DND-41 (cell line): ENCODE measurements around the gene AGPAT3.

ENCODE experiments used
- EZH2 ChIP-seq: IDR thresholded peaks from 3 replicates; pipeline ENCODE4 v1.6.1; 2012; ENCODE audit warnings: borderline replicate concordance, low read depth, mild to moderate bottlenecking, moderate library complexity, low read length, inconsistent platforms; ENCODE audit not compliant: severe bottlenecking
- TF ChIP-seq, protein P1 (sequence below): IDR thresholded peaks from 2 replicates; pipeline ENCODE4 v1.5.1; 2012; ENCODE audit warnings: borderline replicate concordance, low read length, moderate library complexity, mild to moderate bottlenecking; ENCODE audit not compliant: poor library complexity, severe bottlenecking; ENCODE audit errors: extremely low read depth

DNA sequence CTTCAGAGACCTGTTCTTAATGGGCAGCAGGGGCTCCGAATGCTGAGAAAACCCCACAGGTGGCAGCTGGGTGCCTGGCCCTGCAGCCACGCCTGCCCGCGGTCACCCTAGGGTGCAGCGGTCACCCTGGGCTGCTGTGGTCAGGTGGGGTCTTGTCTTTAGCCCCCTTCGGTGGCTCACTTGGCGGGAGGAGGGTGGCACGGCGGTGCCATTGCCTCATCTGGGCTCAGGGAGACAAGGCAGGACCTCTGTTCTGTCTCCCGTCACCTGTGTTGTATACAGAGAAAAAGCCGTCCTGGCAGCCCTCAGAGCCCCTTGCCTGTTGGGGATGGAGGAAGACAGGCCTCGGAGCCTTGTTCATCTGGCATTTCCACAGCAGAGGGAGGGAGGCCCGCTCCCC, 77.6 kb downstream of the AGPAT3 start:
- no peak for TF ChIP-seq EZH2
- TF ChIP-seq, protein P1, sequence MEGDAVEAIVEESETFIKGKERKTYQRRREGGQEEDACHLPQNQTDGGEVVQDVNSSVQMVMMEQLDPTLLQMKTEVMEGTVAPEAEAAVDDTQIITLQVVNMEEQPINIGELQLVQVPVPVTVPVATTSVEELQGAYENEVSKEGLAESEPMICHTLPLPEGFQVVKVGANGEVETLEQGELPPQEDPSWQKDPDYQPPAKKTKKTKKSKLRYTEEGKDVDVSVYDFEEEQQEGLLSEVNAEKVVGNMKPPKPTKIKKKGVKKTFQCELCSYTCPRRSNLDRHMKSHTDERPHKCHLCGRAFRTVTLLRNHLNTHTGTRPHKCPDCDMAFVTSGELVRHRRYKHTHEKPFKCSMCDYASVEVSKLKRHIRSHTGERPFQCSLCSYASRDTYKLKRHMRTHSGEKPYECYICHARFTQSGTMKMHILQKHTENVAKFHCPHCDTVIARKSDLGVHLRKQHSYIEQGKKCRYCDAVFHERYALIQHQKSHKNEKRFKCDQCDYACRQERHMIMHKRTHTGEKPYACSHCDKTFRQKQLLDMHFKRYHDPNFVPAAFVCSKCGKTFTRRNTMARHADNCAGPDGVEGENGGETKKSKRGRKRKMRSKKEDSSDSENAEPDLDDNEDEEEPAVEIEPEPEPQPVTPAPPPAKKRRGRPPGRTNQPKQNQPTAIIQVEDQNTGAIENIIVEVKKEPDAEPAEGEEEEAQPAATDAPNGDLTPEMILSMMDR = no peak
